Left ventricle myocardium inferior (tissue), 1 donor: Measurements from ENCODE around the gene GPR107. TPM values are rescaled to one million over a fixed set of nuclear protein-coding genes. Genes with fewer than 3 reads are reported as not detected.

ENCODE experiments used
- DNase-seq: peaks from one replicate; pipeline ENCODE4 v3.0.0-alpha.2; 2020
- H3K27ac ChIP-seq: fragments of 200-600 bp; replicated peaks from 2 replicates; pipeline ENCODE4 v1.8.0; 2021
- H3K27me3 ChIP-seq: fragments of 200-600 bp; 2 replicates; pipeline ENCODE4 v1.8.0; 2021; ENCODE audit warnings: low read depth
- H3K36me3 ChIP-seq: fragments of 200-600 bp; 2 replicates; pipeline ENCODE4 v1.8.0; 2021
- H3K4me1 ChIP-seq: fragments of 200-600 bp; 2 replicates; pipeline ENCODE4 v1.8.0; 2021
- H3K4me3 ChIP-seq: fragments of 200-600 bp; 2 replicates; pipeline ENCODE4 v1.8.0; 2021; ENCODE audit warnings: mild to moderate bottlenecking, moderate library complexity
- H3K9me3 ChIP-seq: fragments of 200-600 bp; replicated peaks from 2 replicates; pipeline ENCODE4 v1.8.0; 2021
- CTCF ChIP-seq: fragments of 200-600 bp; IDR thresholded peaks from 2 replicates; pipeline ENCODE4 v1.8.0; 2021; ENCODE audit warnings: antibody characterized with exemption, mild to moderate bottlenecking, borderline replicate concordance
- intact Hi-C: fragments of 100-400 bp; cut with micrococcal nuclease; formaldehyde crosslinking; loops from one replicate; pipeline ENCODE4 v1.11.0; 2022
- total RNA-seq: library from RNA; stranded (reverse); fragmentation: NEBNext Ultra II Directional; extraction: Animal tissue kit (Norgen Biotek cat#: 25700); gene quantifications from one replicate; pipeline ENCODE4 v1.2.1, GENCODE V29; 2021
- donor health status: DM: no; HTN: yes; CAD: no; lungs with severe emphysema.

Gene GPR107
- total RNA-seq, 1 donor from 2014 or later = 23.3 TPM

GRCh38 chr9:130181678-130182380 lies 128.1 kb downstream of the GPR107 start:
- intact Hi-C loops = no loop called here
- TF ChIP-seq CTCF = no peak
- Histone ChIP-seq H3K4me1 (peaks cover 21% of the 10 kb centered on the region), H3K4me3 (no peak overlapping the region), H3K9me3 (no peaks in the 10 kb centered on the region), H3K27ac (no peak overlapping the region), H3K27me3 (no peaks in the 10 kb centered on the region), H3K36me3 (no peaks in the 10 kb centered on the region)
- no peak for DNase-seq

- H3K36me3 ChIP-seq = no peaks in the 10 kb centered on the region
- H3K4me3 ChIP-seq = no peak overlapping the region
- no peak overlapping the region for H3K27ac ChIP-seq
- no peaks in the 10 kb centered on the region for H3K27me3 ChIP-seq
- DNase-seq = no peak
- no peak for TF ChIP-seq CTCF
- H3K9me3 ChIP-seq = no peaks in the 10 kb centered on the region
- H3K4me1 ChIP-seq = peaks cover 27% of the 10 kb centered on the region
- intact Hi-C loops = no loop called here
Observed at GRCh38 chr9:130182381-130182909, 128.7 kb downstream of the GPR107 start.

- H3K4me3 ChIP-seq = no peak overlapping the region
- intact Hi-C loops = no loop called here
- H3K27ac ChIP-seq = no peak overlapping the region
Observed at GRCh38 chr9:130183133-130183762, 129.5 kb downstream of the GPR107 start.

GRCh38 chr9:130185017-130185416 lies 131.3 kb downstream of the GPR107 start:
- peaks cover 27% of the 10 kb centered on the region for H3K4me1 ChIP-seq
- TF ChIP-seq CTCF = no peak
- no peak overlapping the region for H3K27ac ChIP-seq
- no peaks in the 10 kb centered on the region for H3K36me3 ChIP-seq
- no peak for DNase-seq
- H3K4me3 ChIP-seq = peak overlapping the region; percentile 29
- no peaks in the 10 kb centered on the region for H3K27me3 ChIP-seq
- no peaks in the 10 kb centered on the region for H3K9me3 ChIP-seq
- intact Hi-C loops = no loop called here

More at GRCh38 chr9:130183133-130183762, 129.5 kb downstream of the GPR107 start:
- Histone ChIP-seq H3K27me3 (no peaks in the 10 kb centered on the region), H3K9me3 (no peaks in the 10 kb centered on the region), H3K36me3 (no peaks in the 10 kb centered on the region), H3K4me1 (peaks cover 27% of the 10 kb centered on the region)
- no peak for DNase-seq
- TF ChIP-seq CTCF = no peak

DNA sequence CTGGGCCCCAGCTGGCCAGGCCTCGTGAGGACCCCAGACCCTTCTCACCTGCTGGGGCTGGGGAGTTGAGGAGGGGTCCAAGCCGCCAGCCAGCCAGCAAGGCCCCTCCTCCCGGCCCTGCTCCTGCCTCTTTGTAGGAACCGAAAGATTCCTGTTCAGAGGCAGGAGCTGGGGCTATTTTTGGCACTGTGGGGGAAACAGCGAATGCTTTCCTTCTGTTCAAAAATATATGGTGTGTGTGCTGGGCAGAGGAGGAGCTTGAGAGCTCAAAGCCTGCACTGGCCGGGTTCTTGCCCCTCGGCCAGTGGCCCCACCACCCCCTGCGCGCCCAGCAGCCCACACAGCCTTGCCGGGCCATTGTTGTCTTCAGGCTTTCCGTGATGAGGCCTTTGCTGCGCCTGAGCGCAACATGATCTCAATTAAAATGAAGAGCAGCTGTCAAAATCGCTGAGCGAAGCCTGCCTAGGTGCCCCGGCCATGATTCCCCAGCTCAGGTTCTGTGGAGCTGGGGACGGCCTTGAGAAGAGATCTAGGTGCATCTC lies 131.9 kb downstream of the GPR107 start:
- Histone ChIP-seq H3K36me3 (no peaks in the 10 kb centered on the region), H3K27ac (no peak overlapping the region), H3K27me3 (no peaks in the 10 kb centered on the region), H3K4me1 (peaks cover 27% of the 10 kb centered on the region), H3K9me3 (no peaks in the 10 kb centered on the region), H3K4me3 (peak overlapping the region; percentile 29)
- no peak for DNase-seq
- TF ChIP-seq CTCF = no peak
- intact Hi-C loops = no loop called here
